GM18873 (cell line): Measurements from ENCODE around the gene CLCA4.
A peak's percentile ranks its signal among the peaks of the same experiment; 100 is the strongest.
"Not testable (repeated sequence)": the region's sequence is repeated elsewhere in the genome, so short reads cannot be mapped to it uniquely, and the experiment has no call there.

Experiments used
- ATAC-seq: cut with Tn5 transposase; IDR thresholded peaks from one replicate; pipeline ENCODE4 v1.9.1; 2021; ENCODE audit warnings: mild to moderate bottlenecking, moderate library complexity, moderate number of reproducible peaks; ENCODE audit not compliant: unreplicated experiment, low FRiP score

The CLCA4 gene

DNA sequence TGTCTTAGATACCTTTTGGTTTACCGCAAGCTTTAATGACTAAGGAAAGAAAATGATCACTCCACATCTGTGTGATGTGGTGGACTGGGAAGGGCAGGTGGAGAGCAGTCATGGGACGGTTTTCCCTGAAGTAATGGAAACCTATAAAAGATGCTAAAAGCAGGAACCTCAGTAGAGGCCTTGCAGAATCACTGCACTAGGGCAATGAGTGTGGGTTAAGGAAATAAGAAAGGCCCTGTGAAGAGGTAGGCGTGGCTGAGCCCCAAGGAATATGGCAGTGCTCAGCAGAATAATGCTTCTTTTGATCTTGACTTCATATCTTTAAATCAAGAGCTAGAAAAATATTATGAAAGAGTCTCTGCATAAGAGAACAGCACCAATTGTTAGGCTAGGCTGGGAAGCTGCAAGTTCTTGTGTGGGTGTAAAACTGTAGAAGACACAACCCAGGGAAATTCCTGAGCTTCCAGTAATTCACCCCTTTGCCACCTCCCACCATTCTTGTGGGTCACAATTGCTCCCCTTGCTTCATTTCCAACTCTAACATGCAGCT lies 49.9 kb downstream of the CLCA4 start:
- ATAC-seq, result no peak

GRCh38 chr1:86606080-86606479 lies 59.2 kb downstream of the CLCA4 start:
- ATAC-seq, result not testable (repeated sequence)

- no peak for ATAC-seq
Observed at GRCh38 chr1:86616433-86616832, 69.6 kb downstream of the CLCA4 start.

GRCh38 chr1:86616871-86617270 lies 70.0 kb downstream of the CLCA4 start:
- peak; percentile 99 for ATAC-seq

DNA sequence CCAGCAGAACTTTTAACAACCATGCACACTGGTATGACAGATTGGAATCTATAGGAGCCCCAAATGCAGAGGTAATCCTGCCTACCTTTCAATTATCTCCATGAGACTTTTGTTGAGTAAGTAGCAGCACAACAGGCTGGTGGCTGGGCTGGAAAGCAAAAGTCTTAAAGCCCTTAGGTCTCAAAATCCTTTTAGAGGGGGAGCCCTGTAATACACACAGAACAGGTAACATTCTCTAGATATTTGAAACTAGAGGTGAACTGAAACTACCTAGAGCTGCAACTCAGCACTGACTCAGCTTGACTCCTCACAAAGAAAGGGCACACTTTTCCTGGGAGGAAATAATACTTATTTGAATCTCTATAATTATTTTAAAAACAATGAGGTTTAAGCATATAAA lies 71.5 kb downstream of the CLCA4 start:
- ATAC-seq, result no peak

DNA sequence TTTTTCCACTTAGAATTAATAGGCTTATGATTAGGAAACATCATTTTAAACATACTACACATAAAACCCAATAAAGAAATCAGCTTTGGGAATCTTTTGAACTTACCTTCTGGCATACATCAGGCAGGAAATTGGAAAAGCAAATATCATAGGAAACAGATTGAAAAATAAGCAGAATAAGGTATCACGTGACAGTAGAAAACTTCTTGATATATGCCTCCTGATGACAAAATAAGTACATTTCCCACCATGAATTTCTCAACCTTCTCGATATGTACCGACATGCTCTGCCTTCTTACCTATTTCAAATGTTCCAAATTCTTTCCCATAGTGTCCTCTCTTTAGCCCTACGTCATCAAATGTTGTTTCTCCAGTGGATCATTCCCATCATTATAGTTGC lies 72.4 kb downstream of the CLCA4 start:
- no peak for ATAC-seq

GRCh38 chr1:86621286-86621685 lies 74.4 kb downstream of the CLCA4 start:
- no peak for ATAC-seq
